Type B pancreatic cell (in vitro differentiated cells): ENCODE results near the gene ARHGAP15. TPM values are rescaled to one million over a fixed set of nuclear protein-coding genes. Genes with fewer than 3 reads are reported as not detected.

Experiments
- DNase-seq: peaks from one replicate; pipeline ENCODE4 v3.0.0; 2021; ENCODE audit warnings: mixed read lengths; ENCODE audit not compliant: unreplicated experiment; ENCODE audit errors: extremely low spot score
- H3K27ac Mint-ChIP-seq: 2 replicates; pipeline ENCODE4 v1.8.0; 2021; ENCODE audit warnings: mild to moderate bottlenecking, mixed read lengths
- H3K27me3 Mint-ChIP-seq: 2 replicates; pipeline ENCODE4 v1.8.0; 2021; ENCODE audit warnings: mixed read lengths
- H3K36me3 Mint-ChIP-seq: 2 replicates; pipeline ENCODE4 v1.8.0; 2021; ENCODE audit warnings: mixed read lengths
- H3K4me1 Mint-ChIP-seq: one replicate; pipeline ENCODE4 v1.8.0; 2021; ENCODE audit warnings: mixed read lengths; ENCODE audit not compliant: unreplicated experiment
- H3K4me3 Mint-ChIP-seq: 2 replicates; pipeline ENCODE4 v1.8.0; 2021; ENCODE audit warnings: mild to moderate bottlenecking, mixed read lengths
- H3K9me3 Mint-ChIP-seq: 2 replicates; pipeline ENCODE4 v1.8.0; 2021; ENCODE audit warnings: mixed read lengths
- CTCF ChIP-seq: fragments of 200-600 bp; sonication (generic); conservative IDR thresholded peaks from 2 replicates; pipeline ENCODE4 v1.5.0; 2021; ENCODE audit warnings: antibody characterized with exemption, mild to moderate bottlenecking
- total RNA-seq: library from RNA; stranded (reverse); gene quantifications from 2 replicates; pipeline ENCODE4 v1.2.1, GENCODE V29; 2021; ENCODE audit warnings: low replicate concordance

Gene ARHGAP15
- total RNA-seq, 1 donor from 2014 or later: not detected

- Mint-ChIP-seq H3K4me1 (peaks cover 25% of the 10 kb centered on the region), H3K9me3 (no peaks in the 10 kb centered on the region), H3K4me3 (no peak overlapping the region), H3K27me3 (peaks cover 13% of the 10 kb centered on the region), H3K36me3 (no peaks in the 10 kb centered on the region), H3K27ac (no peak overlapping the region)
- no peak for TF ChIP-seq CTCF
- no peak for DNase-seq
Measured at GRCh38 chr2:143482316-143482715, 353.1 kb downstream of the ARHGAP15 start.

- Mint-ChIP-seq H3K4me1 (peaks cover 25% of the 10 kb centered on the region), H3K9me3 (no peaks in the 10 kb centered on the region), H3K36me3 (no peaks in the 10 kb centered on the region), H3K27me3 (peaks cover 10% of the 10 kb centered on the region), H3K27ac (no peak overlapping the region), H3K4me3 (no peak overlapping the region)
- TF ChIP-seq CTCF: no peak
- no peak for DNase-seq
Measured at GRCh38 chr2:143482771-143483170, 353.6 kb downstream of the ARHGAP15 start.

- Mint-ChIP-seq H3K27ac (no peak overlapping the region), H3K9me3 (no peaks in the 10 kb centered on the region), H3K27me3 (peaks cover 2% of the 10 kb centered on the region), H3K4me3 (no peak overlapping the region), H3K4me1 (peaks cover 10% of the 10 kb centered on the region), H3K36me3 (no peaks in the 10 kb centered on the region)
- no peak for TF ChIP-seq CTCF
- no peak for DNase-seq
Measured at GRCh38 chr2:143486976-143487375, 357.8 kb downstream of the ARHGAP15 start.

GRCh38 chr2:143489145-143489544 lies 359.9 kb downstream of the ARHGAP15 start:
- no peak for TF ChIP-seq CTCF
- Mint-ChIP-seq H3K9me3 (peaks cover 4% of the 10 kb centered on the region), H3K27me3 (no peaks in the 10 kb centered on the region)

GRCh38 chr2:143491131-143491530 lies 361.9 kb downstream of the ARHGAP15 start:
- no peak for TF ChIP-seq CTCF
- H3K4me3 Mint-ChIP-seq: no peak overlapping the region
- peaks cover 8% of the 10 kb centered on the region for H3K9me3 Mint-ChIP-seq
- H3K4me1 Mint-ChIP-seq: no peaks in the 10 kb centered on the region
- no peaks in the 10 kb centered on the region for H3K27me3 Mint-ChIP-seq
- no peak for DNase-seq
- no peak overlapping the region for H3K27ac Mint-ChIP-seq
- H3K36me3 Mint-ChIP-seq: no peaks in the 10 kb centered on the region

More at GRCh38 chr2:143489145-143489544, 359.9 kb downstream of the ARHGAP15 start:
- H3K4me1 Mint-ChIP-seq: no peaks in the 10 kb centered on the region
- no peak for DNase-seq
- no peaks in the 10 kb centered on the region for H3K36me3 Mint-ChIP-seq
- no peak overlapping the region for H3K27ac Mint-ChIP-seq
- H3K4me3 Mint-ChIP-seq: no peak overlapping the region

- no peak for TF ChIP-seq CTCF
- H3K4me3 Mint-ChIP-seq: no peak overlapping the region
- H3K4me1 Mint-ChIP-seq: peaks cover under 1% of the 10 kb centered on the region
Measured at GRCh38 chr2:143493339-143493738, 364.1 kb downstream of the ARHGAP15 start.

More at GRCh38 chr2:143493339-143493738, 364.1 kb downstream of the ARHGAP15 start:
- Mint-ChIP-seq H3K27ac (no peak overlapping the region), H3K27me3 (no peaks in the 10 kb centered on the region), H3K36me3 (no peaks in the 10 kb centered on the region), H3K9me3 (peaks cover 8% of the 10 kb centered on the region)
- no peak for DNase-seq
